ENCODE data around the gene OR9Q1.

GRCh38 chr11:58125469-58125868, 101.8 kb downstream of the OR9Q1 start, which contains the start of gene OR9I1:
- TF ChIP-seq CTCF (conservative IDR thresholded peaks at IDR 0.05 in 1 of 2, IDR thresholded peaks at IDR 0.05 in 1 of 2; ENCODE audit: low read depth in 1 of 2, low read length in 2 of 2) (no peak), EZH2 (IDR thresholded peaks at IDR 0.05; ENCODE audit: low read length, missing control alignments) (no peak)

Measured in fibroblast of lung (primary cell).